IMR-90 (cell line): Measurements from ENCODE around the gene PEX19. TPM values are rescaled to one million over a fixed set of nuclear protein-coding genes. Genes with fewer than 3 reads are reported as not detected.

Experiments
- ATAC-seq: fragments of 200-7000 bp; cut with Tn5 transposase; 2 replicates; pipeline ENCODE4 v1.9.1; 2020; ENCODE audit warnings: low read depth, mild to moderate bottlenecking, moderate library complexity
- BruUV-seq: library from RNA; stranded (reverse); fragments of 400-500 nt; replicated peaks from 2 replicates; lab custom pipeline; 2021; lab: Mats Ljungman, UMichigan
- CTCF ChIA-PET: fragments of 300-600 bp; formaldehyde crosslinking; extraction: SDS; loops from one replicate; lab custom pipeline; 2021; ENCODE audit warnings: antibody characterized with exemption; lab: Yijun Ruan, JAX
- POLR2A ChIA-PET: fragments of 300-600 bp; sonication (Branson Sonifier 250); formaldehyde crosslinking; loops from one replicate; lab custom pipeline; 2022; ENCODE audit warnings: antibody characterized with exemption; ENCODE audit not compliant: unreplicated experiment; lab: Charles Lee
- DNase-seq: peaks from one replicate; pipeline ENCODE4 v3.0.0; 2013
- H2AFZ ChIP-seq: replicated peaks from 2 replicates; pipeline ENCODE3; 2013; ENCODE audit warnings: low read length, mild to moderate bottlenecking; ENCODE audit not compliant: poor library complexity
- H2AK5ac ChIP-seq: 2 replicates; pipeline ENCODE4 v1.6.1; 2013; ENCODE audit warnings: low read depth, low read length, inconsistent platforms
- H2AK9ac ChIP-seq: replicated peaks from 2 replicates; pipeline ENCODE3; 2013; ENCODE audit warnings: mild to moderate bottlenecking, low read depth, low read length, moderate library complexity; ENCODE audit not compliant: poor library complexity
- H2BK120ac ChIP-seq: 2 replicates; pipeline ENCODE4 v1.6.1; 2013; ENCODE audit warnings: low read depth, low read length, inconsistent platforms
- H2BK15ac ChIP-seq: 3 replicates; pipeline ENCODE4 v1.6.1; 2013; ENCODE audit warnings: low read depth, low read length, inconsistent platforms
- H2BK20ac ChIP-seq: 2 replicates; pipeline ENCODE4 v1.6.1; 2013; ENCODE audit warnings: low read depth, mild to moderate bottlenecking, inconsistent platforms, low read length, moderate library complexity
- H2BK5ac ChIP-seq: 2 replicates; pipeline ENCODE4 v1.6.1; 2013; ENCODE audit warnings: mild to moderate bottlenecking, low read depth, low read length, inconsistent platforms; ENCODE audit not compliant: poor library complexity, severe bottlenecking
- H3K14ac ChIP-seq: replicated peaks from 2 replicates; pipeline ENCODE4 v1.6.1; 2013; ENCODE audit warnings: low read depth, low read length, inconsistent platforms
- H3K18ac ChIP-seq: 2 replicates; pipeline ENCODE4 v1.6.1; 2013; ENCODE audit warnings: low read depth, low read length, control low read depth
- H3K23ac ChIP-seq: 2 replicates; pipeline ENCODE4 v1.6.1; 2013; ENCODE audit warnings: low read depth, low read length, inconsistent platforms
- H3K27ac ChIP-seq: 2 replicates; pipeline ENCODE4 v1.5.1; 2013; ENCODE audit warnings: mild to moderate bottlenecking, control low read depth, low read length; ENCODE audit not compliant: insufficient read depth
- H3K27me3 ChIP-seq: 2 replicates; pipeline ENCODE4 v1.6.1; 2013; ENCODE audit warnings: low read length; ENCODE audit not compliant: control insufficient read depth, insufficient read depth
- H3K36me3 ChIP-seq: 2 replicates; pipeline ENCODE4 v1.6.1; 2013; ENCODE audit warnings: low read length, mixed read lengths; ENCODE audit not compliant: control insufficient read depth, insufficient read depth
- H3K4ac ChIP-seq: 2 replicates; pipeline ENCODE4 v1.6.1; 2013; ENCODE audit warnings: low read depth, low read length, inconsistent platforms
- H3K4me1 ChIP-seq: 2 replicates; pipeline ENCODE4 v1.6.1; 2013; ENCODE audit warnings: low read length, mixed read lengths; ENCODE audit not compliant: control insufficient read depth, insufficient read depth
- H3K4me2 ChIP-seq: 2 replicates; pipeline ENCODE4 v1.6.1; 2013; ENCODE audit warnings: low read depth, mild to moderate bottlenecking, control low read depth, low read length, moderate library complexity
- H3K4me3 ChIP-seq: 2 replicates; pipeline ENCODE4 v1.5.1; 2013; ENCODE audit warnings: low read depth, mild to moderate bottlenecking, control low read depth, low read length, moderate library complexity; ENCODE audit not compliant: insufficient read depth
- H3K56ac ChIP-seq: 2 replicates; pipeline ENCODE4 v1.6.1; 2013; ENCODE audit warnings: low read length, inconsistent platforms; ENCODE audit not compliant: insufficient read depth; ENCODE audit errors: extremely low read depth
- H3K79me1 ChIP-seq, 2 experiments: 2 replicates each; pipeline ENCODE4 v1.6.1; 2013; ENCODE audit warnings: low read length in 2 of 2, inconsistent platforms in 1 of 2, low read depth in 1 of 2
- H3K9ac ChIP-seq: 2 replicates; pipeline ENCODE4 v1.6.1; 2013; ENCODE audit warnings: low read depth, low read length, control low read depth
- H3K9me1 ChIP-seq: 2 replicates; pipeline ENCODE4 v1.6.1; 2013; ENCODE audit warnings: low read length, inconsistent platforms; ENCODE audit not compliant: insufficient read depth
- H3K9me3 ChIP-seq: 2 replicates; pipeline ENCODE4 v1.6.1; 2013; ENCODE audit warnings: low read length; ENCODE audit not compliant: control insufficient read depth, insufficient read depth
- H4K20me1 ChIP-seq: 2 replicates; pipeline ENCODE4 v1.6.1; 2013; ENCODE audit warnings: low read length, inconsistent platforms; ENCODE audit not compliant: insufficient read depth
- H4K5ac ChIP-seq: 2 replicates; pipeline ENCODE4 v1.6.1; 2013; ENCODE audit warnings: mild to moderate bottlenecking, low read depth, low read length, control low read depth
- H4K8ac ChIP-seq, 2 experiments: 2 replicates each; pipeline ENCODE4 v1.6.1; 2013; ENCODE audit warnings: low read depth in 2 of 2, low read length in 2 of 2, control low read depth in 1 of 2, inconsistent platforms in 1 of 2
- H4K91ac ChIP-seq: 2 replicates; pipeline ENCODE4 v1.6.1; 2013; ENCODE audit warnings: low read depth, low read length, inconsistent platforms; ENCODE audit not compliant: insufficient read depth
- FOS ChIP-seq: fragments of 150-350 bp; IDR thresholded peaks from 2 replicates; pipeline ENCODE4 v1.6.1; 2016; ENCODE audit warnings: low read depth, low read length
- MAZ ChIP-seq: IDR thresholded peaks from 2 replicates; pipeline ENCODE4 v1.6.1; 2012; ENCODE audit warnings: low read depth, mild to moderate bottlenecking, low read length, improper control_type of control experiment, moderate library complexity, borderline replicate concordance
- RAD21 ChIP-seq: IDR thresholded peaks from 2 replicates; pipeline ENCODE4 v1.6.1; 2012; ENCODE audit warnings: low read length, improper control_type of control experiment
- RCOR1 ChIP-seq: IDR thresholded peaks from 2 replicates; pipeline ENCODE4 v1.6.1; 2012; ENCODE audit warnings: mild to moderate bottlenecking, low read length, improper control_type of control experiment; ENCODE audit not compliant: insufficient replicate concordance
- WGBS, 2 experiments: methylation state at CpG; one replicate each; pipeline versions ENCODE4 v1.1.5 to v1.1.7; 2013; ENCODE audit warnings: missing lambda C conversion rate in 2 of 2; ENCODE audit not compliant: insufficient read length in 1 of 2; ENCODE audit errors: extremely low coverage in 2 of 2; 5-methylcytosine and 5-hydroxymethylcytosine counted together
- dilution Hi-C: fragments of 300-500 bp; cut with HindIII; formaldehyde crosslinking; loops from one replicate; pipeline ENCODE4 v1.14.3; 2018; ENCODE audit warnings: low sequenced_read_pairs; ENCODE audit not compliant: unreplicated experiment
- in situ Hi-C: fragments of 300-500 bp; cut with MboI; formaldehyde crosslinking; loops from 3 replicates; pipeline ENCODE4 v1.14.3; 2019; ENCODE audit warnings: low sequenced_read_pairs, inconsistent platforms, mixed read lengths
- intact Hi-C: fragments of 100-400 bp; cut with micrococcal nuclease; formaldehyde crosslinking; loops from 2 replicates; pipeline ENCODE4 v1.10.0; 2022
- polyA plus RNA-seq, 3 experiments: library from polyadenylated mRNA; depleted of rRNA; stranded (reverse); fragments of >200 nt; gene quantifications; 2 replicates each; pipeline ENCODE4 v1.2.3, GENCODE V29; 2012; ENCODE audit warnings: low replicate concordance in 1 of 3
- total RNA-seq: library from RNA; depleted of rRNA; stranded (reverse); fragments of >200 nt; gene quantifications from 2 replicates; pipeline ENCODE4 v1.2.3, GENCODE V29; 2012
- TF ChIP-seq, protein P1 (sequence below): conservative IDR thresholded peaks from 2 replicates; pipeline ENCODE4 v1.5.1; 2012; ENCODE audit warnings: mild to moderate bottlenecking, low read depth, low read length, improper control_type of control experiment

Gene PEX19
- total and polyA plus RNA-seq, 2 of the 4 experiments (the other 2 are of a cell fraction): 44.5 to 67.7 TPM

DNA sequence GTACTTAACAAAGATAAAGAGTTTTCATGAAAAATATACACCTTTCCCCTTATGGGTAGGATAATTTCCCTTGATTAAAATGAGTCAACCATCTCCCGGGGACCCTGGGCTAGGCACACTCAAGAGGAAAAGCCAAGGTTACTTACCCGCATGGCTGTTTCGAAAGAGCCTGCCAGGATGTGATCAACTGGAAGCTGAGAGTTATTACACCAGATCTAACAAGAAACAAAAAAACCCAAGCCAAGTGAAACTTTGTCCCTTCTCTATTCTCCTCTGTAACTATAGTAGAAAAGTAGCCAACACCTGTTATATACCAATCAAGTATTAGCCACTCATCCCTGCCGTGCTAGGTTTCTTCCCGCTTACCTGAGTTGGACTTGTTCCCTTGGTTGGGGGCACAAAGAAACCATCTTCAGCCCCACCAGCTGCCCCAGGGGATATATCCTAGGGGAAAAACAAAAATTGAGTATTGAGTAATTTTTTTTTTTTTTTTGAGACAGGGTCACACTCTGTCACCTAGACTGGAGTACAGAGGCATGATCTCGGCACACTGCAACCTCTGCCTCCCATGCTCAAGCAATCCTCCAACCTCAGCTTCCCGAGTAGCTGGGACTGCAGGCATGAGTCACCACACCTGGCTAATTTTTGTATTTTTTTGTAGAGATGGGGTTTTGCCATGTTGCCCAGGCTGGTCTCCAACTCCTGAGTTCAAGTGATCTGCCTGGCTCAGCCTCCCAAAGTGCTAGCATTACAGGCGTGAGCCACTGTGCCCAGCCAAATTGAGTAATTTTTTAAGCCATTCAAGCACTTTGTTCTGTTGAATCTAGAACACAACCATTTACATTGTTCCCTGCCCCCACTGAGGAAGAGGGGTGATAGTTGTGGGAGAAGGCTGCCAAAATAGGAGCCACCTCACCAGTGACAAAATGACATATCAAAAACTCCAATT is 8.4 kb upstream of the PEX19 start:
- no peak overlapping the region for H2AFZ ChIP-seq
- H2BK15ac ChIP-seq: no peak overlapping the region
- H3K36me3 ChIP-seq: peaks cover 84% of the 10 kb centered on the region
- no peak overlapping the region for H2BK120ac ChIP-seq
- no peak overlapping the region for H2BK5ac ChIP-seq
- ChIA-PET CTCF (interaction anchor here (0.6 to 2.3 kb wide), 3 partner anchors 9 to 100 kb away, joined by 3 to 15 read pairs (median 4); no protein-coding TSS in a partner anchor), POLR2A (no interaction called here)
- H4K91ac ChIP-seq: no peak overlapping the region
- H2AK9ac ChIP-seq: no peak overlapping the region
- H4K8ac ChIP-seq: no peak overlapping the region
- no peaks in the 10 kb centered on the region for H3K9me1 ChIP-seq
- no peaks in the 10 kb centered on the region for H3K9me3 ChIP-seq
- no peaks in the 10 kb centered on the region for H3K4me1 ChIP-seq
- H3K79me1 ChIP-seq: peaks cover 32 to 39% of the 10 kb centered on the region in 2 experiments
- no peak for ATAC-seq
- no peak overlapping the region for H3K4me3 ChIP-seq
- no peak overlapping the region for H3K23ac ChIP-seq
- in situ Hi-C loops (no loop called here), dilution Hi-C loops (no loop called here), intact Hi-C loops (no loop called here)
- TF ChIP-seq FOS (no peak), MAZ (no peak), RCOR1 (no peak), RAD21 (no peak)
- TF ChIP-seq, protein P1, sequence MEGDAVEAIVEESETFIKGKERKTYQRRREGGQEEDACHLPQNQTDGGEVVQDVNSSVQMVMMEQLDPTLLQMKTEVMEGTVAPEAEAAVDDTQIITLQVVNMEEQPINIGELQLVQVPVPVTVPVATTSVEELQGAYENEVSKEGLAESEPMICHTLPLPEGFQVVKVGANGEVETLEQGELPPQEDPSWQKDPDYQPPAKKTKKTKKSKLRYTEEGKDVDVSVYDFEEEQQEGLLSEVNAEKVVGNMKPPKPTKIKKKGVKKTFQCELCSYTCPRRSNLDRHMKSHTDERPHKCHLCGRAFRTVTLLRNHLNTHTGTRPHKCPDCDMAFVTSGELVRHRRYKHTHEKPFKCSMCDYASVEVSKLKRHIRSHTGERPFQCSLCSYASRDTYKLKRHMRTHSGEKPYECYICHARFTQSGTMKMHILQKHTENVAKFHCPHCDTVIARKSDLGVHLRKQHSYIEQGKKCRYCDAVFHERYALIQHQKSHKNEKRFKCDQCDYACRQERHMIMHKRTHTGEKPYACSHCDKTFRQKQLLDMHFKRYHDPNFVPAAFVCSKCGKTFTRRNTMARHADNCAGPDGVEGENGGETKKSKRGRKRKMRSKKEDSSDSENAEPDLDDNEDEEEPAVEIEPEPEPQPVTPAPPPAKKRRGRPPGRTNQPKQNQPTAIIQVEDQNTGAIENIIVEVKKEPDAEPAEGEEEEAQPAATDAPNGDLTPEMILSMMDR: no peak
- no peak overlapping the region for H3K4me2 ChIP-seq
- H3K27me3 ChIP-seq: no peaks in the 10 kb centered on the region
- no peak overlapping the region for H3K9ac ChIP-seq
- no peak overlapping the region for H3K56ac ChIP-seq
- no peak overlapping the region for H4K5ac ChIP-seq
- H3K4ac ChIP-seq: no peak overlapping the region
- no TSS peak for BruUV-seq
- H3K27ac ChIP-seq: no peak overlapping the region
- DNase-seq: no peak
- no peak overlapping the region for H2BK20ac ChIP-seq
- no CpG with 5 or more reads among the region's 8 CpGs for whole genome bisulfite sequencing, 2 experiments
- no peak overlapping the region for H2AK5ac ChIP-seq
- no peak overlapping the region for H3K18ac ChIP-seq
- peaks cover 23% of the 10 kb centered on the region; the same call in 1 of the 2 replicates for H4K20me1 ChIP-seq
- H3K14ac ChIP-seq: no peak overlapping the region
